Upper lobe of left lung (tissue), 4 donors: Measurements from ENCODE around the gene PCYT1A.

Experiments
- EP300 ChIP-seq, 4 donors: sonication (generic); formaldehyde crosslinking; IDR thresholded peaks; one replicate each; pipeline ENCODE4 v1.5.1; 2017; ENCODE audit warnings: antibody characterized with exemption in 4 of 4, control low read depth in 2 of 4
- POLR2A ChIP-seq, 4 donors: fragments of 450-650 bp; IDR thresholded peaks; one replicate each; pipeline ENCODE4 v1.5.1; 2016 to 2017; ENCODE audit warnings: antibody characterized with exemption in 4 of 4, mild to moderate bottlenecking in 2 of 4
- POLR2AphosphoS5 ChIP-seq, 2 donors: sonication (generic); formaldehyde crosslinking; IDR thresholded peaks; one replicate each; pipeline ENCODE4 v1.5.1; 2017; ENCODE audit warnings: antibody characterized with exemption in 2 of 2
- TF ChIP-seq, protein P1 (sequence below), 6 experiments: fragments of 450-650 bp in 4 of 6; fragments of 200-600 bp in 2 of 6; sonication (generic) in 2 of 6; IDR thresholded peaks; one replicate each; pipeline ENCODE4 v1.5.1; 2016 to 2019; ENCODE audit warnings: antibody characterized with exemption in 6 of 6

GRCh38 chr3:196186651-196187573 is 100.6 kb downstream of the PCYT1A start:
- TF ChIP-seq POLR2A (IDR thresholded peaks at IDR 0.05) (no peak), EP300 (IDR thresholded peaks at IDR 0.05) (no peak), POLR2AphosphoS5 (IDR thresholded peaks at IDR 0.05) (no peak)
- TF ChIP-seq, protein P1, sequence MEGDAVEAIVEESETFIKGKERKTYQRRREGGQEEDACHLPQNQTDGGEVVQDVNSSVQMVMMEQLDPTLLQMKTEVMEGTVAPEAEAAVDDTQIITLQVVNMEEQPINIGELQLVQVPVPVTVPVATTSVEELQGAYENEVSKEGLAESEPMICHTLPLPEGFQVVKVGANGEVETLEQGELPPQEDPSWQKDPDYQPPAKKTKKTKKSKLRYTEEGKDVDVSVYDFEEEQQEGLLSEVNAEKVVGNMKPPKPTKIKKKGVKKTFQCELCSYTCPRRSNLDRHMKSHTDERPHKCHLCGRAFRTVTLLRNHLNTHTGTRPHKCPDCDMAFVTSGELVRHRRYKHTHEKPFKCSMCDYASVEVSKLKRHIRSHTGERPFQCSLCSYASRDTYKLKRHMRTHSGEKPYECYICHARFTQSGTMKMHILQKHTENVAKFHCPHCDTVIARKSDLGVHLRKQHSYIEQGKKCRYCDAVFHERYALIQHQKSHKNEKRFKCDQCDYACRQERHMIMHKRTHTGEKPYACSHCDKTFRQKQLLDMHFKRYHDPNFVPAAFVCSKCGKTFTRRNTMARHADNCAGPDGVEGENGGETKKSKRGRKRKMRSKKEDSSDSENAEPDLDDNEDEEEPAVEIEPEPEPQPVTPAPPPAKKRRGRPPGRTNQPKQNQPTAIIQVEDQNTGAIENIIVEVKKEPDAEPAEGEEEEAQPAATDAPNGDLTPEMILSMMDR (IDR thresholded peaks at IDR 0.05) = no peak
